C4-2B (cell line): Measurements from ENCODE around the gene MUC5B.

Experiments used
- ZFX ChIP-seq: fragments of 450-650 bp; IDR thresholded peaks from 2 replicates; pipeline ENCODE4 v1.6.1; 2017
- TF ChIP-seq, protein P1 (sequence below): fragments of 450-650 bp; conservative IDR thresholded peaks from 2 replicates; pipeline ENCODE4 v1.5.1; 2017; ENCODE audit warnings: mild to moderate bottlenecking

DNA sequence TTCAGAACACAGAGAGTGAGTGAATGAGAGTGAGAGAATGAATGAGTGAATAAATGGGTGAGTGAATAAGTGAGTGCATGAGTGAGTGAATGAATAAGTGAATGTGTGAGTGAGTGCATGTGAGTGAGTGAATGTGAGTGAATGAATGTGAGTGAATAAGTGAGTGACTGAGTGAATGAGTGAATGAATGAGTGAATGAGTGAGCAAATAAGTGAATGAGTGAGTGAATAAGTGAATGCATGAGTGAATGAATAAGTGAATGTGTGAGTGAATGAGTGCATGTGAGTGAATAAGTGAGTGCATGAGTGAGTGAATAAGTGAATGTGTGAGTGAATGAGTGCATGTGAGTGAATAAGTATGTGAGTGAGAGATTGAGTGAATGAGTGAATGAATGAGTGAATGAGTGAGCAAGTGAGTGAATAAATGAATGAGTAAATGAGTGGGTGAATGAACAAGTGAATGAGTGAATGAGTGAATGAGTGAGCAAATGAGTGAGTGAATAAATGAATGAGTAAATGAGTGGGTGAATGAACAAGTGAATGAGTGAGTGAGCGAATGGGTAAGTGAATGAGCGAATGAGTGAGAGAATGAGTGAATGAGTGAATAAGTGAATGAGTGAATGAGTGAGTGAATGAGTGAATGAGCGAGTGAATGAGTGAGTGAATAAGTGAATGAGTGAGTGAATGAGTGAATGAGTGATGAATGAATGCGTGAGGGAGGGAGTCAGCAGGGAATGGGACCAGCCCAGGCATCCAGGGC, 21.3 kb upstream of the MUC5B start:
- TF ChIP-seq, protein P1, sequence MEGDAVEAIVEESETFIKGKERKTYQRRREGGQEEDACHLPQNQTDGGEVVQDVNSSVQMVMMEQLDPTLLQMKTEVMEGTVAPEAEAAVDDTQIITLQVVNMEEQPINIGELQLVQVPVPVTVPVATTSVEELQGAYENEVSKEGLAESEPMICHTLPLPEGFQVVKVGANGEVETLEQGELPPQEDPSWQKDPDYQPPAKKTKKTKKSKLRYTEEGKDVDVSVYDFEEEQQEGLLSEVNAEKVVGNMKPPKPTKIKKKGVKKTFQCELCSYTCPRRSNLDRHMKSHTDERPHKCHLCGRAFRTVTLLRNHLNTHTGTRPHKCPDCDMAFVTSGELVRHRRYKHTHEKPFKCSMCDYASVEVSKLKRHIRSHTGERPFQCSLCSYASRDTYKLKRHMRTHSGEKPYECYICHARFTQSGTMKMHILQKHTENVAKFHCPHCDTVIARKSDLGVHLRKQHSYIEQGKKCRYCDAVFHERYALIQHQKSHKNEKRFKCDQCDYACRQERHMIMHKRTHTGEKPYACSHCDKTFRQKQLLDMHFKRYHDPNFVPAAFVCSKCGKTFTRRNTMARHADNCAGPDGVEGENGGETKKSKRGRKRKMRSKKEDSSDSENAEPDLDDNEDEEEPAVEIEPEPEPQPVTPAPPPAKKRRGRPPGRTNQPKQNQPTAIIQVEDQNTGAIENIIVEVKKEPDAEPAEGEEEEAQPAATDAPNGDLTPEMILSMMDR = no peak
- no peak for TF ChIP-seq ZFX
